GM23338 (cell line): Measurements from ENCODE around the gene TPGS1.

Source experiments
- EZH2 ChIP-seq: fragments of 200-600 bp; sonication (generic); IDR thresholded peaks from one replicate; pipeline ENCODE4 v1.8.0; 2017; ENCODE audit warnings: antibody characterized with exemption, mild to moderate bottlenecking, low read depth; ENCODE audit not compliant: unreplicated experiment
- JUNB ChIP-seq: IDR thresholded peaks from one replicate; pipeline ENCODE4 v1.6.1; 2016; ENCODE audit warnings: antibody characterized with exemption; ENCODE audit not compliant: unreplicated experiment
- TF ChIP-seq, protein P1 (sequence below), 2 experiments: fragments of 200-600 bp in 1 of 2; sonication (generic) in 1 of 2; conservative IDR thresholded peaks; 2 replicates each; pipeline versions ENCODE4 v1.5.1 to v1.6.1; 2016 to 2017; ENCODE audit warnings: antibody characterized with exemption in 2 of 2, low read depth in 2 of 2, mild to moderate bottlenecking in 2 of 2, moderate library complexity in 1 of 2

DNA sequence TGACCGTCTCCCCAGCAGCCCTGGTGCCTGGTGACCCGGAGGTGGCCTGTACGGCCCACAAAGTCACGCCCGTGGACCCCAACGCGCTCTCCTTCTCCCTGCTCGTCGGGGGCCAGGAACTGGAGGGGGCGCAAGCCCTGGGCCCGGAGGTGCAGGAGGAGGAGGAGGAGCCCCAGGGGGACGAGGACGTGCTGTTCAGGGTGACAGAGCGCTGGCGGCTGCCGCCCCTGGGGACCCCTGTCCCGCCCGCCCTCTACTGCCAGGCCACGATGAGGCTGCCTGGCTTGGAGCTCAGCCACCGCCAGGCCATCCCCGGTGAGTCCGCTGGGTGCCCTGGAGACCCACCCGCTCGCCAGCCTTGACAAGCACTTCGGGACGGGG is 8.8 kb upstream of the TPGS1 start:
- TF ChIP-seq EZH2, result no peak
- TF ChIP-seq, protein P1, sequence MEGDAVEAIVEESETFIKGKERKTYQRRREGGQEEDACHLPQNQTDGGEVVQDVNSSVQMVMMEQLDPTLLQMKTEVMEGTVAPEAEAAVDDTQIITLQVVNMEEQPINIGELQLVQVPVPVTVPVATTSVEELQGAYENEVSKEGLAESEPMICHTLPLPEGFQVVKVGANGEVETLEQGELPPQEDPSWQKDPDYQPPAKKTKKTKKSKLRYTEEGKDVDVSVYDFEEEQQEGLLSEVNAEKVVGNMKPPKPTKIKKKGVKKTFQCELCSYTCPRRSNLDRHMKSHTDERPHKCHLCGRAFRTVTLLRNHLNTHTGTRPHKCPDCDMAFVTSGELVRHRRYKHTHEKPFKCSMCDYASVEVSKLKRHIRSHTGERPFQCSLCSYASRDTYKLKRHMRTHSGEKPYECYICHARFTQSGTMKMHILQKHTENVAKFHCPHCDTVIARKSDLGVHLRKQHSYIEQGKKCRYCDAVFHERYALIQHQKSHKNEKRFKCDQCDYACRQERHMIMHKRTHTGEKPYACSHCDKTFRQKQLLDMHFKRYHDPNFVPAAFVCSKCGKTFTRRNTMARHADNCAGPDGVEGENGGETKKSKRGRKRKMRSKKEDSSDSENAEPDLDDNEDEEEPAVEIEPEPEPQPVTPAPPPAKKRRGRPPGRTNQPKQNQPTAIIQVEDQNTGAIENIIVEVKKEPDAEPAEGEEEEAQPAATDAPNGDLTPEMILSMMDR (conservative IDR thresholded peaks at IDR 0.05; ENCODE audit: low read depth in 2 of 2), result no peak; a peak in 1 of 4 replicates
- TF ChIP-seq JUNB, result no peak
